GM19193 (cell line): ENCODE results near the gene GNPTAB.

ENCODE experiments used
- POLR2A ChIP-seq: IDR thresholded peaks from 4 replicates; pipeline ENCODE4 v1.6.1; 2011; ENCODE audit not compliant: insufficient read depth, insufficient read length; ENCODE audit errors: extremely low read depth

The GNPTAB gene

GRCh38 chr12:101769865-101770264 is 60.9 kb downstream of the GNPTAB start:
- TF ChIP-seq POLR2A = no peak

GRCh38 chr12:101768781-101769180 is 62.0 kb downstream of the GNPTAB start:
- TF ChIP-seq POLR2A = no peak

- no peak for TF ChIP-seq POLR2A
Measured at GRCh38 chr12:101767537-101767936, 63.2 kb downstream of the GNPTAB start.

- no peak for TF ChIP-seq POLR2A
Measured at GRCh38 chr12:101764051-101764792, 66.5 kb downstream of the GNPTAB start.

GRCh38 chr12:101763246-101763931 is 67.4 kb downstream of the GNPTAB start:
- no peak for TF ChIP-seq POLR2A

- no peak for TF ChIP-seq POLR2A
Measured at GRCh38 chr12:101761781-101762180, 69.0 kb downstream of the GNPTAB start.

- TF ChIP-seq POLR2A = no peak
Measured at GRCh38 chr12:101761350-101761749, 69.4 kb downstream of the GNPTAB start.

GRCh38 chr12:101759396-101760047 is 71.2 kb downstream of the GNPTAB start:
- TF ChIP-seq POLR2A = no peak

- TF ChIP-seq POLR2A = no peak
Measured at GRCh38 chr12:101750152-101750551, 80.6 kb downstream of the GNPTAB start.

GRCh38 chr12:101749657-101750056 is 81.1 kb downstream of the GNPTAB start:
- TF ChIP-seq POLR2A = no peak

- no peak for TF ChIP-seq POLR2A
Measured at GRCh38 chr12:101748907-101749306, 81.9 kb downstream of the GNPTAB start.

GRCh38 chr12:101747697-101748096 is 83.1 kb downstream of the GNPTAB start:
- no peak for TF ChIP-seq POLR2A

- TF ChIP-seq POLR2A = no peak
Measured at GRCh38 chr12:101746661-101747060, 84.1 kb downstream of the GNPTAB start.

GRCh38 chr12:101746196-101746595 is 84.6 kb downstream of the GNPTAB start:
- no peak for TF ChIP-seq POLR2A

GRCh38 chr12:101745481-101745880 is 85.3 kb downstream of the GNPTAB start:
- no peak for TF ChIP-seq POLR2A
